ENCODE measurements around the gene GFM1. TPM values are rescaled to one million over a fixed set of nuclear protein-coding genes. Genes with fewer than 3 reads are reported as not detected.

The GFM1 gene
- total and polyA plus RNA-seq, 7 donors, result 49.3 to 83.3 (median 64.0) TPM

DNA sequence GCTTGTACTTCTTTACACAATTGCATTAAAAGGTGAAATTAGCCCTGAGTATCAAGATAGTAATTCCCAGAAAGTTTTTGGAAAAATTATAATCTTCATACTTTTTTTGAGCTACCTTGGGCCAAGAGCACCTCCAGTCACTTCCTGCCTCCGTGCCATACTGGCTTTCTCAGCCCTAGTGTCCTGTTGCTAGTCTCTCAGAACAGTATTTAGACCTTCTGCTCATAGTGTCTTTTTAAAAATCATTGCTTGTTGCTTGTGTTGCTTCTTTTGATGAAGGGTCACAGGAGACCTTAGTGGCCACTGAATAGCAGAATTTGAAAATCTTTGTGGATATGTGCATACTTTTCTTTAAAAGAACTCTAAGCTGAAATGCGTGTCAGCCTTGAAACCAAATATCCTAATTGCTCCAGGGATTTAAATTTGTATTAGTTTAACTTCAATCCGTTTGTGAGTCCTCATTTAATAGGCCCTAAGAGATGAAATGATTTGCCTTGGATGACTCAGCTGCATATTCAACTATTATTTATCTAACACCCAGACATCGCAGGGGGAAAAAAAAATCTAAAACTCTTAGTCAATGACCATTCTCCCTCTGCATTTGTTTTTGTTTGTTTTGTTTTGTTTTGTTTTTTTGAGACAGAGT is 57.2 kb downstream of the GFM1 start:
- TF ChIP-seq, protein P1, sequence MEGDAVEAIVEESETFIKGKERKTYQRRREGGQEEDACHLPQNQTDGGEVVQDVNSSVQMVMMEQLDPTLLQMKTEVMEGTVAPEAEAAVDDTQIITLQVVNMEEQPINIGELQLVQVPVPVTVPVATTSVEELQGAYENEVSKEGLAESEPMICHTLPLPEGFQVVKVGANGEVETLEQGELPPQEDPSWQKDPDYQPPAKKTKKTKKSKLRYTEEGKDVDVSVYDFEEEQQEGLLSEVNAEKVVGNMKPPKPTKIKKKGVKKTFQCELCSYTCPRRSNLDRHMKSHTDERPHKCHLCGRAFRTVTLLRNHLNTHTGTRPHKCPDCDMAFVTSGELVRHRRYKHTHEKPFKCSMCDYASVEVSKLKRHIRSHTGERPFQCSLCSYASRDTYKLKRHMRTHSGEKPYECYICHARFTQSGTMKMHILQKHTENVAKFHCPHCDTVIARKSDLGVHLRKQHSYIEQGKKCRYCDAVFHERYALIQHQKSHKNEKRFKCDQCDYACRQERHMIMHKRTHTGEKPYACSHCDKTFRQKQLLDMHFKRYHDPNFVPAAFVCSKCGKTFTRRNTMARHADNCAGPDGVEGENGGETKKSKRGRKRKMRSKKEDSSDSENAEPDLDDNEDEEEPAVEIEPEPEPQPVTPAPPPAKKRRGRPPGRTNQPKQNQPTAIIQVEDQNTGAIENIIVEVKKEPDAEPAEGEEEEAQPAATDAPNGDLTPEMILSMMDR (IDR thresholded peaks at IDR 0.05), result no peak
- H3K27ac ChIP-seq, result no peak overlapping the region
- H3K36me3 ChIP-seq (ENCODE audit: insufficient read depth in 1 of 2, low read depth in 1 of 2), result peaks cover 0 to 38% of the 10 kb centered on the region in 2 donors
- WGBS, 3 donors, result 75 to 83% (median 79%) methylated on average over 4 of the region's 4 CpGs
- H3K9me3 ChIP-seq, result no peaks in the 10 kb centered on the region
- no peak overlapping the region for H3K4me3 ChIP-seq
- intact Hi-C loops (cut with DNase I), result no loop called here
- H3K4me1 ChIP-seq, result no peaks in the 10 kb centered on the region
- DNase-seq (no peak), ATAC-seq (no peak)
- no peaks in the 10 kb centered on the region for H3K27me3 ChIP-seq (ENCODE audit: insufficient read depth in 3 of 3, low read length in 2 of 3)

DNA sequence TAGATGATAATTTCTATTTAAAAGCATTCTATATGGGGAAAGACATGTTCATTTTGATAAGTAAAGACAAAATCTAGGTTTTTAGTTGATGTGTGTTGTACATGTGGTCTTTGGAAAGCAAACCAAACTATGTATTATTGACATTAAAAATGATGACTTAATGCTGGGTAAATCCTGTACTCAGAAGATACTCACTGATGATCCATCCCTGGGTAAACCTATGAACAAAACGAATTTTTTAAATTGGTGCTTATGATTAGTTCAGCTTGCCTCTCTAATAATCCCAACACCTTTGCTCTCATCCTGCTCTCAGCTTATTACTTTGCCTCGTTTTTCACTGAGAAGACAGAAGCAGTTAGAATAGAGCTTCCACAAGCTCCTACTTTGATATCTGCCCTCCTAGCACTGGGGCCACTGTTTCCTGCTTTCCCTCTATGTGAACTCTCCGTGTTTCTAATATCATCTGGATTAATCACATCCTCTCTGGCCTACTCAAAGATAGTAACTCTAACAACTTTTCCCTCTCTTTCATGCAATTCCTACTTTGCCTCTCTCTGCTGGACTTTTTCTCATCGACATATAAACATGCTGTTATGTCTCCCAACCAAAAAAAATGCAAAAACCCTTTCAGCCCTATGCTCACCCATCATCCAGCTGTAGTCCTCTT is 58.6 kb downstream of the GFM1 start:
- H3K27ac ChIP-seq, result no peak overlapping the region
- no peak for DNase-seq
- H3K4me1 ChIP-seq, result no peaks in the 10 kb centered on the region
- H3K4me3 ChIP-seq, result no peak overlapping the region
- peaks cover 0 to 38% of the 10 kb centered on the region in 2 donors for H3K36me3 ChIP-seq (ENCODE audit: insufficient read depth in 1 of 2, low read depth in 1 of 2)
- TF ChIP-seq, protein P1 (IDR thresholded peaks at IDR 0.05), result no peak
- H3K9me3 ChIP-seq, result no peaks in the 10 kb centered on the region
- WGBS, 3 donors, result 81 to 87% (median 83%) methylated on average over 4 of the region's 4 CpGs
- H3K27me3 ChIP-seq (ENCODE audit: insufficient read depth in 3 of 3, low read length in 2 of 3), result no peaks in the 10 kb centered on the region
- intact Hi-C loops (cut with DNase I), result no loop called here
- ATAC-seq, result no peak

DNA sequence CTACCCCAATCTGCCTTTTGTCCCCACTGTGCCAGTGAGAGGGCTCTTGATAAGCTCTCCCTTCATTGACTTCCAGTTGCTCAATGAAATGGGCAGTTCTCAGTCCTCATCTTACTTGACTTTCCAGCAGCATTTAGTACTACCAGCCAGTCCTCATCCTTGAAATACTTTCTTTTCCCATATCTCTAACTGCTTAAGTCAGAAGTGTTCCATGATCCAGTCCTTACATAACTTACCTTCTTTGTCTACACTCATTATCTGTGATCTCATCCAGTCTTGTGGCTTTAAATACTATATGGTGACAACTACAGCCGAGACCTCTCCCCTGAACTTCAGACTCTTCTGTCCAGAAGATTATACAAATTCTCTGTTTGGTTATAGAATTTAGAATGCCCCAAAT is 59.2 kb downstream of the GFM1 start:
- H3K27ac ChIP-seq, result no peak overlapping the region
- WGBS, 3 donors, result 89 to 97% (median 97%) methylated on average over 1 of the region's 1 CpG
- H3K9me3 ChIP-seq, result no peaks in the 10 kb centered on the region
- peaks cover 0 to 38% of the 10 kb centered on the region in 2 donors for H3K36me3 ChIP-seq (ENCODE audit: insufficient read depth in 1 of 2, low read depth in 1 of 2)
- H3K4me3 ChIP-seq, result no peak overlapping the region
- TF ChIP-seq, protein P1 (IDR thresholded peaks at IDR 0.05), result no peak
- no peaks in the 10 kb centered on the region for H3K4me1 ChIP-seq
- no peak for ATAC-seq
- intact Hi-C loops (cut with DNase I), result no loop called here
- no peak for DNase-seq
- no peaks in the 10 kb centered on the region for H3K27me3 ChIP-seq (ENCODE audit: insufficient read depth in 3 of 3, low read length in 2 of 3)

DNA sequence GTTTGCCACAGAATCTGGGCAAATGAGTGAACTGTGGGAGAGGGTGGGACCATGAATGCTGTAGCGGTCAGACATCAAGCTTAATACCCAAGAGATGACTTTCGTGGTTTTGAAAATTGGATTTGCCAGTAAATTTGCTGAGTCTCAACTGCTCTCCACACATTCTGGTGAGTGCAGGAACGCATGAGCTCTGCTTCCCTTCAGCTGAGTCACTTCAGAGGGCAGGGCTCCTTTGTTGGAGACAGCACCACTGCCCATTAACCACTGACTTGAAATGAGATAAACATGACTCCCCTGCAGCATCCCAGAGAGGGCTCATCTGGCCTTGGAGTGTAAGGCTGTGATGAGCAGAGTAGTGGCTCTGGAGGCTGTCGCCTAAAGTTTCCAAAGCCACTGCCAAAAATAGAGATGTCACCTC is 65.3 kb downstream of the GFM1 start:
- 54 to 70% (median 55%) methylated on average over 4 of the region's 4 CpGs for WGBS, 3 donors
- H3K9me3 ChIP-seq, result no peaks in the 10 kb centered on the region
- H3K27me3 ChIP-seq (ENCODE audit: insufficient read depth in 3 of 3, low read length in 2 of 3), result no peaks in the 10 kb centered on the region
- intact Hi-C loops (cut with DNase I), result no loop called here
- no peak overlapping the region for H3K4me3 ChIP-seq
- TF ChIP-seq, protein P1 (IDR thresholded peaks at IDR 0.05), result no peak
- DNase-seq, result no peak
- ATAC-seq, result peak; percentile 49 to 71 (median 55)
- peaks cover 13% of the 10 kb centered on the region for H3K4me1 ChIP-seq
- H3K36me3 ChIP-seq (ENCODE audit: insufficient read depth in 1 of 2, low read depth in 1 of 2), result peaks cover 0 to 54% of the 10 kb centered on the region in 2 donors
- no peak overlapping the region for H3K27ac ChIP-seq

Measured in psoas muscle (tissue), 8 donors.